Panc1 (cell line): ENCODE measurements around the gene PCK2. TPM values are rescaled to one million over a fixed set of nuclear protein-coding genes. Genes with fewer than 3 reads are reported as not detected.

ENCODE experiments used
- ATAC-seq: fragments of 200-7000 bp; cut with Tn5 transposase; 2 replicates; pipeline ENCODE4 v1.9.1; 2020; ENCODE audit warnings: mild to moderate bottlenecking, moderate library complexity
- BruUV-seq: library from RNA; stranded (reverse); fragments of 400-500 nt; replicated peaks from 2 replicates; lab custom pipeline; 2021; lab: Mats Ljungman, UMichigan
- CTCF ChIA-PET: fragments of 300-600 bp; sonication (Branson Sonifier 250); formaldehyde crosslinking; loops from one replicate; lab custom pipeline; 2022; ENCODE audit warnings: antibody characterized with exemption; lab: Charles Lee
- POLR2A ChIA-PET: fragments of 300-600 bp; sonication (Branson Sonifier 250); formaldehyde crosslinking; loops from one replicate; lab custom pipeline; 2022; ENCODE audit warnings: antibody characterized with exemption; lab: Charles Lee
- DNase-seq: peaks from one replicate; pipeline ENCODE4 v3.0.0-alpha.2; 2010; ENCODE audit warnings: low read depth, low spot score
- H3K27ac ChIP-seq: 2 replicates; pipeline ENCODE4 v1.5.1; 2011; ENCODE audit warnings: mild to moderate bottlenecking, low read length, inconsistent platforms
- H3K27me3 ChIP-seq: fragments of 200-500 bp; sonication (Bioruptor generic); 2 replicates; pipeline ENCODE4 v1.6.0; 2014; ENCODE audit warnings: low read length, inconsistent platforms; ENCODE audit not compliant: control insufficient read depth, insufficient read depth
- H3K36me3 ChIP-seq: fragments of 200-500 bp; sonication (Bioruptor generic); 2 replicates; pipeline ENCODE4 v1.5.1; 2014; ENCODE audit warnings: inconsistent platforms, mild to moderate bottlenecking, low read length, moderate library complexity; ENCODE audit not compliant: control insufficient read depth, insufficient read depth
- H3K4me1 ChIP-seq: 2 replicates; pipeline ENCODE4 v1.5.1; 2011; ENCODE audit warnings: inconsistent platforms, mild to moderate bottlenecking, low read length, moderate library complexity; ENCODE audit not compliant: control insufficient read depth, insufficient read depth
- H3K4me3 ChIP-seq, 2 experiments: 2 replicates each; pipeline ENCODE4 v1.5.1; 2011 to 2012; ENCODE audit warnings: low read depth in 2 of 2, low read length in 2 of 2, mild to moderate bottlenecking in 2 of 2, inconsistent platforms in 1 of 2, moderate library complexity in 1 of 2
- H3K9me3 ChIP-seq: fragments of 200-500 bp; sonication (Bioruptor generic); 2 replicates; pipeline ENCODE4 v1.5.1; 2014; ENCODE audit warnings: low read depth, mild to moderate bottlenecking, inconsistent platforms, low read length, moderate library complexity; ENCODE audit not compliant: control insufficient read depth, insufficient read depth
- CTCF ChIP-seq: fragments of 450-650 bp; IDR thresholded peaks from 2 replicates; pipeline ENCODE4 v1.5.1; 2017; ENCODE audit warnings: mild to moderate bottlenecking
- POLR2AphosphoS5 ChIP-seq: IDR thresholded peaks from 2 replicates; pipeline ENCODE4 v1.6.1; 2012; ENCODE audit warnings: mild to moderate bottlenecking, low read depth, low read length, moderate library complexity
- SIN3A ChIP-seq: IDR thresholded peaks from 2 replicates; pipeline ENCODE4 v1.6.1; 2012; ENCODE audit warnings: low read depth, mild to moderate bottlenecking, low read length, moderate library complexity, borderline replicate concordance; ENCODE audit not compliant: insufficient read depth
- TCF7L2 ChIP-seq: IDR thresholded peaks from 2 replicates; pipeline ENCODE4 v1.6.1; 2011; ENCODE audit warnings: mild to moderate bottlenecking, low read depth, low read length, inconsistent platforms
- in situ Hi-C: cut with HindIII; loops from 2 replicates; pipeline ENCODE4 v1.10.0; 2016; ENCODE audit warnings: low sequenced_read_pairs, low pct_unique_long_range_greater_than_20kb
- intact Hi-C: fragments of 100-400 bp; cut with micrococcal nuclease; formaldehyde crosslinking; loops from one replicate; pipeline ENCODE4 v1.10.0; 2022; ENCODE audit not compliant: unreplicated experiment
- total RNA-seq: library from RNA; stranded (reverse); gene quantifications from one replicate; pipeline ENCODE4 v1.2.1, GENCODE V29; 2021; ENCODE audit not compliant: unreplicated experiment
- TF ChIP-seq, protein P1 (sequence below), 2 experiments: IDR thresholded peaks; 2 replicates each; pipeline ENCODE4 v1.6.1; 2011 to 2012; ENCODE audit warnings: low read depth in 2 of 2, control low read depth in 1 of 2, low read length in 1 of 2, mild to moderate bottlenecking in 1 of 2, moderate library complexity in 1 of 2; ENCODE audit not compliant: insufficient read depth in 1 of 2

Gene PCK2
- total RNA-seq, 1 experiment from 2014 or later: 24.5 TPM

GRCh38 chr14:24096545-24097181, 2.6 kb downstream of the PCK2 start:
- DNase-seq (no peak), ATAC-seq (no peak)
- no peak overlapping the region for H3K4me3 ChIP-seq
- intact Hi-C loops: no loop called here
- no peak for TF ChIP-seq POLR2AphosphoS5
- no peak for TF ChIP-seq CTCF
- no peak for TF ChIP-seq TCF7L2
- TF ChIP-seq SIN3A: no peak
- no peak overlapping the region for H3K27ac ChIP-seq
- H3K36me3 ChIP-seq: no peaks in the 10 kb centered on the region; the same call in 1 of the 2 replicates
- ChIA-PET POLR2A (no interaction called here), CTCF (interaction anchor here (0.6 kb wide), 1 partner anchor 39 kb away, joined by 4 read pairs; no protein-coding TSS in a partner anchor)
- H3K4me1 ChIP-seq: peaks cover 5% of the 10 kb centered on the region; the same call in 1 of the 2 replicates
- in situ Hi-C loops: no loop called here
- BruUV-seq: no TSS peak
- no peaks in the 10 kb centered on the region for H3K27me3 ChIP-seq
- no peaks in the 10 kb centered on the region for H3K9me3 ChIP-seq

DNA sequence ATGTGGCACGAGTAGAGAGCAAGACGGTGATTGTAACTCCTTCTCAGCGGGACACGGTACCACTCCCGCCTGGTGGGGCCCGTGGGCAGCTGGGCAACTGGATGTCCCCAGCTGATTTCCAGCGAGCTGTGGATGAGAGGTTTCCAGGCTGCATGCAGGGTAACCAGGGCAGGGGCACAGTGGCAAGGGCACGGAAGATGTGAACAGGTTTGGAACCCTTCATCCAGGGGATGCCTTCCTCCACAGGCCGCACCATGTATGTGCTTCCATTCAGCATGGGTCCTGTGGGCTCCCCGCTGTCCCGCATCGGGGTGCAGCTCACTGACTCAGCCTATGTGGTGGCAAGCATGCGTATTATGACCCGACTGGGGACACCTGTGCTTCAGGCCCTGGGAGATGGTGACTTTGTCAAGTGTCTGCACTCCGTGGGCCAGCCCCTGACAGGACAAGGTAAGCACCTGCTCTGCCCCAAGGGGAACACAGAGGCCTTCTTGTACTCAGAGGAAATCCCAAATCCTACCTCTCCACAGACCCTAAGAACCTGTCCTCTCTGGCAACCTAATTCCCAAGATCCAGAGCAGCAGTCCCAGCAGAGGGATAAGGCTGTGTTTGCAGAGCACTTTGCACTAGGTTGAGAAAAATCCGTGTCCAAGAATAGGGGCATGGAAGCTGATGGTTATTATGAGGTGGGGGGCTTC, 4.3 kb downstream of the PCK2 start:
- no peak for TF ChIP-seq SIN3A
- TF ChIP-seq, protein P1, sequence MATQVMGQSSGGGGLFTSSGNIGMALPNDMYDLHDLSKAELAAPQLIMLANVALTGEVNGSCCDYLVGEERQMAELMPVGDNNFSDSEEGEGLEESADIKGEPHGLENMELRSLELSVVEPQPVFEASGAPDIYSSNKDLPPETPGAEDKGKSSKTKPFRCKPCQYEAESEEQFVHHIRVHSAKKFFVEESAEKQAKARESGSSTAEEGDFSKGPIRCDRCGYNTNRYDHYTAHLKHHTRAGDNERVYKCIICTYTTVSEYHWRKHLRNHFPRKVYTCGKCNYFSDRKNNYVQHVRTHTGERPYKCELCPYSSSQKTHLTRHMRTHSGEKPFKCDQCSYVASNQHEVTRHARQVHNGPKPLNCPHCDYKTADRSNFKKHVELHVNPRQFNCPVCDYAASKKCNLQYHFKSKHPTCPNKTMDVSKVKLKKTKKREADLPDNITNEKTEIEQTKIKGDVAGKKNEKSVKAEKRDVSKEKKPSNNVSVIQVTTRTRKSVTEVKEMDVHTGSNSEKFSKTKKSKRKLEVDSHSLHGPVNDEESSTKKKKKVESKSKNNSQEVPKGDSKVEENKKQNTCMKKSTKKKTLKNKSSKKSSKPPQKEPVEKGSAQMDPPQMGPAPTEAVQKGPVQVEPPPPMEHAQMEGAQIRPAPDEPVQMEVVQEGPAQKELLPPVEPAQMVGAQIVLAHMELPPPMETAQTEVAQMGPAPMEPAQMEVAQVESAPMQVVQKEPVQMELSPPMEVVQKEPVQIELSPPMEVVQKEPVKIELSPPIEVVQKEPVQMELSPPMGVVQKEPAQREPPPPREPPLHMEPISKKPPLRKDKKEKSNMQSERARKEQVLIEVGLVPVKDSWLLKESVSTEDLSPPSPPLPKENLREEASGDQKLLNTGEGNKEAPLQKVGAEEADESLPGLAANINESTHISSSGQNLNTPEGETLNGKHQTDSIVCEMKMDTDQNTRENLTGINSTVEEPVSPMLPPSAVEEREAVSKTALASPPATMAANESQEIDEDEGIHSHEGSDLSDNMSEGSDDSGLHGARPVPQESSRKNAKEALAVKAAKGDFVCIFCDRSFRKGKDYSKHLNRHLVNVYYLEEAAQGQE (IDR thresholded peaks at IDR 0.05; ENCODE audit: insufficient read depth in 1 of 2, low read depth in 2 of 2, low read length in 1 of 2): no peak
- no peak for TF ChIP-seq TCF7L2
- TF ChIP-seq CTCF: no peak
- no peak for TF ChIP-seq POLR2AphosphoS5
- ATAC-seq (no peak), DNase-seq (no peak)
- intact Hi-C loops: no loop called here
- no TSS peak for BruUV-seq
- in situ Hi-C loops: no loop called here
- no peak overlapping the region for H3K4me3 ChIP-seq
- peaks cover 5% of the 10 kb centered on the region; the same call in 1 of the 2 replicates for H3K4me1 ChIP-seq
- ChIA-PET POLR2A (no interaction called here), CTCF (no interaction called here)
- no peak overlapping the region for H3K27ac ChIP-seq
- no peaks in the 10 kb centered on the region; the same call in 1 of the 2 replicates for H3K36me3 ChIP-seq
- H3K9me3 ChIP-seq: no peaks in the 10 kb centered on the region
- no peaks in the 10 kb centered on the region for H3K27me3 ChIP-seq
